Kidney capillary endothelial cell (primary cell): ENCODE data around the gene GPR26.
"Not testable (repeated sequence)": the region's sequence is repeated elsewhere in the genome, so short reads cannot be mapped to it uniquely, and the experiment has no call there.

ENCODE experiments used
- DNase-seq: peaks from one replicate; pipeline ENCODE4 v3.0.0-alpha.2; 2018; ENCODE audit warnings: low spot score

Gene GPR26

DNA sequence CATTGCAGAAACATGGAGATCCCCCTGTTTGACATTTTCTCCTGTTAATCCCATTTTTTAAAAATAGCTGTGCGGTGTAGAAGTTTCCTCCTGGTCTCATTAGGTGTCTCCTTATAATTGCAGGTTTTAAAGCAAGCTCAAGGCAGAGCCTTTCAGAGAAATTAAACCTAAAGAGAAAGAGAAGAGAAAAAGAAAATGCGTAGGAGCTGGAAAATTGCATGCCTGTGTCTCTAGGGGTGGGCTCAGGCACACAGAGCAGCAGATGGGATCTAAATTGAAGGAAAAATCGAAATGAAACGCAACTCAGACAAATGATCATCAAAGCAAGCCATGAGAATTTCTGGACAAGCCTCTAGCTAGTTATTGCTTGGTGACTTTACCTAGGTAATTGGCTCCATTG, 40.1 kb downstream of the GPR26 start:
- no peak for DNase-seq

DNA sequence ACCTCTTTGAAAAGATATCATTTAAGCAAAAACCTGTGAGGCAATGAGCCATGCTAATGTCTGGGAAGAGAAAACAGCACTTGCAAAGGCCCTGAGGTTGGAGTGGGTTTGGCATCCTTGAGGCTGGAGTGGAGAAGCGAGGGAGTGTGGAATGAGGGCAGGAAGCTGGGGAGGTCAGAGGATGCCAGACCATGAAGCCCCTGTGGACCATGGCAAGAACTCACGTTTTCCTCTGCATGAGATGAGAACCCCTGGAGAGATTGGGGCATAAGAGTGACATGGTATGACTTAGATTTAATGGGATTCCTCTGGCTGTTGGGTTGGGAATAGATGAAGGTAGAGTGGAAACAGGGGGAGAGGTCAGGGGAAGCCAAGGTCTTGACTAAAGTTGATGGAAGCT, 49.4 kb downstream of the GPR26 start:
- no peak for DNase-seq

DNA sequence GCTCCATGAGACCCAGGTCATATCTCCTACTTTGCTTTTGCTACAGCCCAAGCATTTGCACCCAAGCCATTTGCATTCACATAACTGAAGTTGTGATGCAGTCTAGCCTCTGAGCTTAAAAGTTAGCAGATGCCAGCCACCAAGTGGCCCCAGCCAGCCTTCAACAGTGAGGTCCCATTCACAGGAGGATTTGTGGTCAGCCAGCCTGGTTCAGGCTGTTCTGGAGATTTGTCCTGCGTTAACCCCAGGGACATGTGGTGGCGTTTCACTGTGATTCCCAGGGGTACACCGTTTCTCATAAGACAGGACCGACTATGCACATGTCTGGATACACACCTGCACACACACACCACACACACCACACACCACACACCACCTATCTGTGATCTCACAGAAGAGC, 51.2 kb downstream of the GPR26 start:
- DNase-seq = no peak

DNA sequence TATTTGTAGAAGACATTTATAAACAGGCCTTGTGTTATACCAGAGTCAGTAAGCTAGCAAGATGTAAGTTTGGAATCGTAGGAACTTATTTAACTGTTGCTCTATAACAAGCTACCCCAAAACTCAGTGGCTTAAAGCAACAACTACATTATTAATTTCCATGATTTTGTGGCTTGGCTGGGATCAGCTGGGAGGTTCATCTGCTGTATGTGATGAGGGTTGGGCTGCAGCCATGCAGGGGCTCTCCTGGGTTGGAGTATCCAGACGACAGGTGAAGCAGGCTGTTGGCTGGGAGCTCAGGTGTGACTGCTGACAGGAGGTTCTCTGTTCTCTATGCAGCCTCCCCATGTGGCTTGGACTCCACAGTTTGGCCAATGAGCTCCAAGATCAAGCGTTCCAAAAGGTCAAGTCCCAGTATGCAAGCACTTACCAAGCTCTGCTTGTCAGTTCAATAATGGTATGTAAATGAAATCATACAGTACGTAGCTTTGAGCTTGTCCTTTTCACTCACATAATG, 52.4 kb downstream of the GPR26 start:
- no peak for DNase-seq

DNA sequence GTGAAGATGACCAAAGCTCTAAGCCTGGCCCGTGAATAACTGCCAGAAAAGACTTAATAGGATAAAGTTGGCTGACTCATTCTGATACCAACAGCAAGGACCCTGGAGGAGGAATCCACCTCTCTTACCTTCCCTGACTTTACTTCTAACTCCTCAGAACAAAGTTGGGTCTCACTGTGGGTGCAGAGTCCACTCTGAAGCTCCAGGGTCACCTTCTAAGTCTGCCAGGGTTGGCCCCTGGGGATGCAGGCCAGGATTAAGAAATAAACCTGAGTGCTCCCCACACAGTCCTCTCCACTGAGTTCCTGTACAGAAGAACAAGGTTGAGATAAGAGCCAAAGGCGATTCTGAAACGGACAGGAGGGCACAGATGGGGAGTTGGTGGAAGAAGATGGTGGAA, 54.4 kb downstream of the GPR26 start:
- no peak for DNase-seq

DNA sequence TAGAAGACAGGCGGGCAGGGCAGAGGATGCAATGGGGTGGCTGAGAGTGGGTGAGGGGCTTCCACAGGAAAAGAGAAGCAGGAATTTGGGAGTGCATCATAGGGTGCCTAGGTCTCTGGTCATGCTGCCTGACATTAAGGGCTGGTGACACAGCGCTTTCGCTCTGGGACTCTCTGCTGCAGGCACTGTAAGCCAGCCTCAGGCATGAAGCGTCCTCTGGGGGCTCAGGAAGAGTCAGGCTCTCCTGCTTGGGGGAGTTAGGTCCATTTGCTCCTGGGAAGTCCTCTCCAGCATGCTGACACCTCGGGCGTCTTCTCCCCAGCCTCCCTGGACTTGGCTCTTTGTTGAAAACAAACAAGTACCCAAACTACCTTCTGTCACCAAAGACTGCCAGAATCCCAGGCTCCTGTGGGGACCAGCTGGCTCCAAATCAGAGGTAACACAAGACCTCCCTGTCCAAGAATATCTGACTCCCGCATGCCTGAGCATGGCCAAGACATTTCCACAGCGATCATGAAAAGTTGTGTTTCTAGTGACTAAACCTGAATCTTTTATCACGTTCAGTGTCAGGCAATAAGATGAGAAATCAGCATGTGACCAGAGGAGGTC, 55.4 kb downstream of the GPR26 start:
- DNase-seq = no peak

DNA sequence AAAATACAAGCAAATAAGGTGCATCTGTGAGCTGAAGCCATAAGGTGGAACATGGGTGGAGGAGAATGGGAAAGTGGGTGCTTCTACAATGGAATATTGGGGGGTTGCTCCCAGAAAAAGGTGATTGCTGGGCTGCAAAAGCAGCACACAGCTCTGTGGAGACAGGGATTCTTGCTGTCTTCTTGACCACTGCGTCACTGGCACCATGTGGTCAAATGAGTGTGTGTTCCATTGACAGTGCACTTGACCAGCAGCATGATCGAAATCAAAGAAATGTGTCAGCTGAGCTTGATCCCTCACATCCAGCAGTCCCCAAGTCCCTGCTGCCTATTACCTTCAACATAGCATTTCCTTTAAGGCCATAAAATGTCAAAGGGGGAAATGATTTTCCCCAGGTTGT, 56.2 kb downstream of the GPR26 start:
- no peak for DNase-seq

- no peak for DNase-seq
These were observed 58.6 kb downstream of the GPR26 start for GRCh38 chr10:123724747-123725146.

- DNase-seq = no peak
These were observed 60.2 kb downstream of the GPR26 start for GRCh38 chr10:123726381-123726780.

DNA sequence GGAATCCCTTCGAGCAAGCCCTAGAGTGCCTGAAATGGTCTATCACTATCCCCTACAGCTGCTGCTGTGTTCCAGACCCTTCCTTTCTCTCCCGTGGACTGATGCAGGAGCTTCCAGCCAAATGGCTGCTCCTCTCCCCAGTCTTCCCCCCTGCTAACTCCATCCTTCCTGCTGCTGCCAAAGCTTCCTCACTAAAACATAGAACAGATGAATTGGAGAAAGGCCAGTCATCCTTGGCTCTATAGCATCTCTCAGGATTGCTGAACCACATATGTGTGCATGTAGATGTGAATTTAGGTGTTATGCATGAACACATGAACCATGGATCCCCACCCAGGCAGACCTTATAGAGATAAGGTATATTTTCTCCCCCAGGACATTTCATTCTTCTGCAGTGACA, 60.7 kb downstream of the GPR26 start:
- DNase-seq = no peak

GRCh38 chr10:123729523-123729922, 63.4 kb downstream of the GPR26 start:
- DNase-seq = no peak

- DNase-seq = not testable (repeated sequence)
These were observed 70.8 kb downstream of the GPR26 start for GRCh38 chr10:123736917-123737316.

GRCh38 chr10:123741146-123741545, 75.0 kb downstream of the GPR26 start:
- DNase-seq = no peak

DNA sequence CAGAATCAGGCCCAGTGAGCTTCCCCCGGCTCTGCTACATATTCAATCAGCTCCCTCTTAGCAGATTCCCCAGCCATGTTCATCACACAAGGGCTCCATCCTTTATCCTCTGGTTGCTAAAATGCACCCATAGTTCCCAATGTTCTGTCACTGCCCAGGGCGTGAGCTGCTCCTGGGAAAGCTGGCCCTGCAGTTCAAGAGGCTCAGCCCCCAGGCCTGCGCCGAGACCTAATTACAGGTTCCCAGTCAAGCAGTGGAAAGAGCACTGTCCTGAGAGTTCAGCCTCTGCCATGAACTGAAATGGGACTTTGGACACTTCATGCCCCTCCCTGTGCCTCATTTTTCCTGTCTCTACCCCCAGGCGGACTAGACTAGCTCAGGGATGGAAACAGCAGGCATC, 75.6 kb downstream of the GPR26 start:
- DNase-seq = no peak

- DNase-seq = no peak
These were observed 76.7 kb downstream of the GPR26 start for GRCh38 chr10:123742751-123743440.

GRCh38 chr10:123743441-123744223, 77.5 kb downstream of the GPR26 start:
- DNase-seq = no peak

GRCh38 chr10:123744224-123744536, 78.0 kb downstream of the GPR26 start:
- no peak for DNase-seq
